Hepatocyte (in vitro differentiated cells): ENCODE measurements around the gene FAM72D. TPM values are rescaled to one million over a fixed set of nuclear protein-coding genes. Genes with fewer than 3 reads are reported as not detected.
"Not testable (repeated sequence)": the region's sequence is repeated elsewhere in the genome, so short reads cannot be mapped to it uniquely, and the experiment has no call there.

Experiments
- DNase-seq: peaks from one replicate; pipeline ENCODE4 v3.0.0-alpha.2; 2016; ENCODE audit warnings: low spot score
- H2AFZ ChIP-seq: fragments of 200-600 bp; sonication (generic); 2 replicates; pipeline ENCODE4 v1.6.0; 2016; ENCODE audit warnings: antibody characterized with exemption, mild to moderate bottlenecking
- H3K27ac ChIP-seq: fragments of 200-600 bp; sonication (generic); 2 replicates; pipeline ENCODE4 v1.5.1; 2016; ENCODE audit warnings: mild to moderate bottlenecking
- H3K27me3 ChIP-seq: fragments of 200-600 bp; sonication (generic); 2 replicates; pipeline ENCODE4 v1.6.1; 2016
- H3K36me3 ChIP-seq: fragments of 200-600 bp; sonication (generic); replicated peaks from 2 replicates; pipeline ENCODE4 v1.5.1; 2016; ENCODE audit warnings: low read depth; ENCODE audit not compliant: insufficient read depth
- H3K4me1 ChIP-seq: fragments of 200-600 bp; sonication (generic); 2 replicates; pipeline ENCODE4 v1.5.1; 2016; ENCODE audit warnings: mild to moderate bottlenecking, moderate library complexity; ENCODE audit not compliant: insufficient read depth
- H3K4me2 ChIP-seq: fragments of 200-600 bp; sonication (generic); 2 replicates; pipeline ENCODE4 v1.6.0; 2016
- H3K4me3 ChIP-seq: fragments of 200-600 bp; sonication (generic); 2 replicates; pipeline ENCODE4 v1.5.1; 2016; ENCODE audit warnings: mild to moderate bottlenecking
- H3K79me2 ChIP-seq: fragments of 200-600 bp; sonication (generic); 2 replicates; pipeline ENCODE4 v1.6.0; 2017; ENCODE audit warnings: mild to moderate bottlenecking
- H3K9me2 ChIP-seq: fragments of 200-600 bp; sonication (generic); replicated peaks from 2 replicates; pipeline ENCODE4 v1.6.0; 2017; ENCODE audit warnings: mild to moderate bottlenecking; ENCODE audit not compliant: insufficient read depth
- H3K9me3 ChIP-seq: fragments of 200-600 bp; sonication (generic); 2 replicates; pipeline ENCODE4 v1.5.1; 2016; ENCODE audit warnings: low read depth, mild to moderate bottlenecking
- H4K20me1 ChIP-seq: fragments of 200-600 bp; sonication (generic); 2 replicates; pipeline ENCODE4 v1.6.0; 2016; ENCODE audit warnings: mild to moderate bottlenecking; ENCODE audit not compliant: insufficient read depth, poor library complexity, severe bottlenecking
- WGBS: methylation state at CpG from one replicate; pipeline ENCODE4 v1.1.6; 2016; ENCODE audit warnings: low lambda C conversion rate; ENCODE audit errors: missing lambda C conversion rate; 5-methylcytosine and 5-hydroxymethylcytosine counted together
- polyA plus RNA-seq: library from polyadenylated mRNA; unstranded; fragments of >200 nt; fragmentation: Nextera tagmentation; extraction: Ambion mirVana; gene quantifications from 2 replicates; pipeline ENCODE4 v1.2.1, GENCODE V29; 2016
- total RNA-seq: library from RNA; depleted of rRNA; stranded (reverse); fragments of >200 nt; gene quantifications from 2 replicates; pipeline ENCODE4 v1.2.3, GENCODE V29; 2014

FAM72D gene
- total and polyA plus RNA-seq, 2 experiments from 2014 or later: 0.40 to 0.63 TPM

- peak overlapping the region; percentile 70 for H3K4me2 ChIP-seq
Measured at GRCh38 chr1:145156891-145157610, 61.3 kb downstream of the FAM72D start.

DNA sequence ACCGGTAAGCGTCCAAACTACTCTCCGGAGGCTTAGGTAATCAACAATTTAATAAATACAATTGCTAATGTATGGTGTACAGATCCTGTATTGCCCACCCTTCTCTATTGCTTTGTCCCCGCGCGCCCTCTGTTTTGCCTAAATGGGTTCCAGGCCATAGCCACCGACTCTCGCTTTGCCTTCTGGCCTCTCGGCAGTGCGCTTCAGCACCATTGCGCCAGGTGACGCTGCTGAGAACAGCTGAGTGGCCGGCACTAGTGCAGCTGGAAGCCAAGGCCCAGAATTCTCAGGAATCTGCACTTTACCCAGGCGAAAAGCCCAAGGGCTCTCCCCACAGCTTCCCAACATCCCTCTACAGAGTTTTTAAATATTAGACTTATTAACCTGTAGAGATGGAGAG, 61.9 kb downstream of the FAM72D start:
- not testable (repeated sequence) for DNase-seq
- no CpG with 5 or more reads among the region's 14 CpGs for WGBS

More at GRCh38 chr1:145156891-145157610, 61.3 kb downstream of the FAM72D start:
- H3K4me1 ChIP-seq, H3K79me2 ChIP-seq, H2AFZ ChIP-seq, H4K20me1 ChIP-seq, H3K27me3 ChIP-seq, H3K9me2 ChIP-seq, H3K36me3 ChIP-seq, H3K9me3 ChIP-seq, H3K4me3 ChIP-seq: not testable (repeated sequence)
- H3K27ac ChIP-seq: peak overlapping the region; percentile 23
- peak; percentile 18 for DNase-seq
- WGBS: 22% methylated on average over 21 of the region's 26 CpGs

GRCh38 chr1:145161046-145161752, 65.4 kb downstream of the FAM72D start:
- H3K36me3 ChIP-seq, DNase-seq, H3K9me3 ChIP-seq, H3K4me3 ChIP-seq, H2AFZ ChIP-seq, H3K27ac ChIP-seq, H4K20me1 ChIP-seq, H3K27me3 ChIP-seq, H3K79me2 ChIP-seq, H3K9me2 ChIP-seq, H3K4me2 ChIP-seq, H3K4me1 ChIP-seq: not testable (repeated sequence)
- 54% methylated on average over 4 of the region's 26 CpGs for WGBS

More for the DNA sequence above, 61.9 kb downstream of the FAM72D start:
- H3K4me1 ChIP-seq, H3K9me2 ChIP-seq, H3K4me3 ChIP-seq, H4K20me1 ChIP-seq, H2AFZ ChIP-seq, H3K9me3 ChIP-seq, H3K27ac ChIP-seq, H3K4me2 ChIP-seq, H3K27me3 ChIP-seq, H3K79me2 ChIP-seq, H3K36me3 ChIP-seq: not testable (repeated sequence)

Other genes starting within 250 kb of the FAM72D start
- 7.1 and 20.7 TPM in 2 replicates for gene SRGAP2B, start 646 bp upstream of the FAM72D start, total RNA-seq
- 5.9 and 9.0 TPM in 2 replicates for gene SRGAP2B, start 646 bp upstream of the FAM72D start, polyA plus RNA-seq
- not detected in 2 replicates for gene PPIAL4D, start 146.2 kb downstream of the FAM72D start, total RNA-seq
- not detected in 2 replicates for gene PPIAL4D, start 146.2 kb downstream of the FAM72D start, polyA plus RNA-seq